ENCODE results near the gene FBN2. TPM values are rescaled to one million over a fixed set of nuclear protein-coding genes. Genes with fewer than 3 reads are reported as not detected.
A peak's percentile ranks its signal among the peaks of the same experiment; 100 is the strongest.

FBN2 gene
- total RNA-seq, 1 experiment from 2014 or later: 193 TPM

DNA sequence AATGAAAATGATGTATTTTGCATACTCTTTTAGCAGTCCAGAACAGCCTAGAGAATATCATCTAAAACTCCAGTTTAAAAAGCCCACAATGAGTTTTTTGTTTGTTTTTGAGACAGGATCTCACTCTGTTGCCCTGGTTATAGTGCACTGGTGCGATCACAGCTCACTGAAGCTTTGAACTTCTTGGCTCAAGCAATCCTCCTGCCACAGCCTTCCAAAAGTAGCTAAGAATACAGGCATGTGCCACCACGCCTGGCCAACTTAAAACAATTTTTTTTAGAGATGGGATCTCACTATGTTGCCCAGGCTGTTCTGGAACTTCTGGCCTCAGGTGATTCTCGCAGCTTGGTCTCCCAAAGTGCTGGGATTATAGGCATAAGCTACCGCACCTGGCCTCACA, 175.7 kb downstream of the FBN2 start:
- no peak for DNase-seq (ENCODE audit: unreplicated experiment)
- TF ChIP-seq, protein P1, sequence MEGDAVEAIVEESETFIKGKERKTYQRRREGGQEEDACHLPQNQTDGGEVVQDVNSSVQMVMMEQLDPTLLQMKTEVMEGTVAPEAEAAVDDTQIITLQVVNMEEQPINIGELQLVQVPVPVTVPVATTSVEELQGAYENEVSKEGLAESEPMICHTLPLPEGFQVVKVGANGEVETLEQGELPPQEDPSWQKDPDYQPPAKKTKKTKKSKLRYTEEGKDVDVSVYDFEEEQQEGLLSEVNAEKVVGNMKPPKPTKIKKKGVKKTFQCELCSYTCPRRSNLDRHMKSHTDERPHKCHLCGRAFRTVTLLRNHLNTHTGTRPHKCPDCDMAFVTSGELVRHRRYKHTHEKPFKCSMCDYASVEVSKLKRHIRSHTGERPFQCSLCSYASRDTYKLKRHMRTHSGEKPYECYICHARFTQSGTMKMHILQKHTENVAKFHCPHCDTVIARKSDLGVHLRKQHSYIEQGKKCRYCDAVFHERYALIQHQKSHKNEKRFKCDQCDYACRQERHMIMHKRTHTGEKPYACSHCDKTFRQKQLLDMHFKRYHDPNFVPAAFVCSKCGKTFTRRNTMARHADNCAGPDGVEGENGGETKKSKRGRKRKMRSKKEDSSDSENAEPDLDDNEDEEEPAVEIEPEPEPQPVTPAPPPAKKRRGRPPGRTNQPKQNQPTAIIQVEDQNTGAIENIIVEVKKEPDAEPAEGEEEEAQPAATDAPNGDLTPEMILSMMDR (IDR thresholded peaks at IDR 0.05; ENCODE audit: unreplicated experiment): no peak
- intact Hi-C loops (cut with micrococcal nuclease): no loop called here
- Mint-ChIP-seq H3K4me1 (ENCODE audit: insufficient read depth, unreplicated experiment) (no peaks in the 10 kb centered on the region), H3K4me3 (ENCODE audit: unreplicated experiment) (no peak overlapping the region), H3K9me3 (ENCODE audit: unreplicated experiment) (no peaks in the 10 kb centered on the region), H3K27me3 (ENCODE audit: insufficient read depth, unreplicated experiment) (no peaks in the 10 kb centered on the region), H3K36me3 (ENCODE audit: insufficient read depth, unreplicated experiment) (peaks cover 26% of the 10 kb centered on the region), H3K27ac (ENCODE audit: low read depth, unreplicated experiment) (no peak overlapping the region)
- ChIA-PET POLR2A (interaction anchor here (1.3 kb wide), 1 partner anchor 13 kb away, joined by 3 read pairs; no protein-coding TSS in a partner anchor), CTCF (no interaction called here)
- no TSS peak for BruUV-seq (replicated peaks)

DNA sequence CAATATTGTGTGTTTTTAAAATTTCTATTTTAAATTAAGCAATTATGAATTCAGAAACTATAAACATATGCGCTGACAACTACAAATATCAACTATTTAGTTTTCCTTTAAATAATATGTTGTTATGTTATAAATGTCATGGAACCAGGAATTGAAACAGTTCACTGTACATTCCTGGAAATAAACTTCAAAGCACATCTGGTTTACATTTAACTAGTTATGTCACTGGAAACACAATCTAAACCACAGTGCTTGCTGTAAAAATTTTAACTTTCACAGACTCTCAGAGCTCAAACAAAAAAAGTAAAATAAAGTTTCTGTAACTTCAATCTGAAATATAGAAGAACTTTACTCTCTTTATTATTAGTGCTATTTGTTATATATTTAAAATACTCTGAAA, 179.2 kb downstream of the FBN2 start:
- no peaks in the 10 kb centered on the region for H3K9me3 Mint-ChIP-seq (ENCODE audit: unreplicated experiment)
- no peaks in the 10 kb centered on the region for H3K27me3 Mint-ChIP-seq (ENCODE audit: insufficient read depth, unreplicated experiment)
- H3K4me1 Mint-ChIP-seq (ENCODE audit: insufficient read depth, unreplicated experiment): no peaks in the 10 kb centered on the region
- ChIA-PET CTCF (no interaction called here), POLR2A (interaction anchor here (0.6 kb wide), 1 partner anchor 39 kb away, joined by 5 read pairs; no protein-coding TSS in a partner anchor)
- H3K4me3 Mint-ChIP-seq (ENCODE audit: unreplicated experiment): no peak overlapping the region
- intact Hi-C loops (cut with micrococcal nuclease): no loop called here
- DNase-seq (ENCODE audit: unreplicated experiment): no peak
- H3K36me3 Mint-ChIP-seq (ENCODE audit: insufficient read depth, unreplicated experiment): peaks cover 31% of the 10 kb centered on the region
- TF ChIP-seq, protein P1 (IDR thresholded peaks at IDR 0.05; ENCODE audit: unreplicated experiment): no peak
- BruUV-seq (replicated peaks): no TSS peak
- H3K27ac Mint-ChIP-seq (ENCODE audit: low read depth, unreplicated experiment): no peak overlapping the region

DNA sequence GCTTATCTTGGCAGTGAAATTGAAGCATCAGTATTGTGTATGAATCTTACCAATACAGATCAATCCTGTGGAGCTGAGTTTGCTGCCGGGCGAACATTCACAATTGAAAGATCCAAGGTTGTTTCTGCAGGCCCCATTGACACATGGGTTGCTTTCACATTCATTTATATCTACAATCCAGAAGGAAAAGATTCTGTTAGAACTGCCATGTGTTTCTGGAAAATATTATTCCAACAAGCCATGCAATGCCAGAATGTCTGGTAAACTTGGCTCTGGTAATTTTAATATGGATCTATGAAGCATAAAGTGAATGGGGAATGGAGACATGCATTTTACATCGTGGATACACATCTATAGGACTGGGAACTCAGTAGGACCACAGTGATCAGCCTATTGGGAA, 180.8 kb downstream of the FBN2 start:
- intact Hi-C loops (cut with micrococcal nuclease): no loop called here
- ChIA-PET POLR2A (no interaction called here), CTCF (no interaction called here)
- no peaks in the 10 kb centered on the region for H3K27me3 Mint-ChIP-seq (ENCODE audit: insufficient read depth, unreplicated experiment)
- H3K27ac Mint-ChIP-seq (ENCODE audit: low read depth, unreplicated experiment): no peak overlapping the region
- H3K4me1 Mint-ChIP-seq (ENCODE audit: insufficient read depth, unreplicated experiment): no peaks in the 10 kb centered on the region
- DNase-seq (ENCODE audit: unreplicated experiment): no peak
- peaks cover 24% of the 10 kb centered on the region for H3K36me3 Mint-ChIP-seq (ENCODE audit: insufficient read depth, unreplicated experiment)
- TF ChIP-seq, protein P1 (IDR thresholded peaks at IDR 0.05; ENCODE audit: unreplicated experiment): no peak
- no TSS peak for BruUV-seq (replicated peaks)
- H3K9me3 Mint-ChIP-seq (ENCODE audit: unreplicated experiment): no peaks in the 10 kb centered on the region
- no peak overlapping the region for H3K4me3 Mint-ChIP-seq (ENCODE audit: unreplicated experiment)

DNA sequence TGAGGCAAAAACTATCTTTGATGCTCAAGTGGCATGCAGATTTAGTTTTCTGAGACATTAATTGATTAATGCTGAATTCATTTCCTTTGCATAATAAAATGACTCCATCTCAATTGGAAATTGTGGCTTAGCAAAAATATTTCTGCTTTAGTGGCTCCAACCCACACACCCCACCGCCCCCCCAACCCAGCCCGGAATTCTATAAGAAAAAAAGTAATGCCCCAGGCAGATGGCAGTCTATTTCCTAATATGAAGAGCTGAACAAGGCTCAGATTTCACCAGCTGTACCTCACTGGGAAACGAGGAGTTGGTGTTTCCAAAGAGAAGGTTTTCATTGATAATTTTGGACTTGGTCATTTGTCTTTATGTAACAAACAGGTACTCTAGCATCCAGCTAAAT, 182.1 kb downstream of the FBN2 start:
- no peaks in the 10 kb centered on the region for H3K9me3 Mint-ChIP-seq (ENCODE audit: unreplicated experiment)
- no peaks in the 10 kb centered on the region for H3K27me3 Mint-ChIP-seq (ENCODE audit: insufficient read depth, unreplicated experiment)
- TF ChIP-seq, protein P1 (IDR thresholded peaks at IDR 0.05; ENCODE audit: unreplicated experiment): no peak
- intact Hi-C loops (cut with micrococcal nuclease): no loop called here
- H3K27ac Mint-ChIP-seq (ENCODE audit: low read depth, unreplicated experiment): no peak overlapping the region
- H3K4me3 Mint-ChIP-seq (ENCODE audit: unreplicated experiment): no peak overlapping the region
- H3K4me1 Mint-ChIP-seq (ENCODE audit: insufficient read depth, unreplicated experiment): no peaks in the 10 kb centered on the region
- CTCF ChIA-PET: interaction anchor here (0.7 kb wide), 1 partner anchor 127 kb away, joined by 3 read pairs; no protein-coding TSS in a partner anchor
- POLR2A ChIA-PET: interaction anchor here (0.7 to 1.0 kb wide), 2 partner anchors 10 to 36 kb away, joined by 3 read pairs; no protein-coding TSS in a partner anchor
- peaks cover 26% of the 10 kb centered on the region for H3K36me3 Mint-ChIP-seq (ENCODE audit: insufficient read depth, unreplicated experiment)
- no TSS peak for BruUV-seq (replicated peaks)
- DNase-seq (ENCODE audit: unreplicated experiment): peak; percentile 67
